GM23338 (cell line): Measurements from ENCODE around the gene GPC5. TPM values are rescaled to one million over a fixed set of nuclear protein-coding genes. Genes with fewer than 3 reads are reported as not detected.

Experiments used
- ATAC-seq: fragments of 200-7000 bp; cut with Tn5 transposase; 3 replicates; pipeline ENCODE4 v1.9.1; 2020
- DNase-seq: peaks from one replicate; pipeline ENCODE4 v3.0.0-alpha.2; 2015; ENCODE audit warnings: low spot score
- H2AFZ ChIP-seq: fragments of 200-600 bp; sonication (generic); 2 replicates; pipeline ENCODE4 v1.8.0; 2016; ENCODE audit warnings: antibody characterized with exemption, mild to moderate bottlenecking, moderate library complexity
- H3F3A ChIP-seq: fragments of 200-600 bp; sonication (generic); replicated peaks from 2 replicates; pipeline ENCODE4 v1.8.0; 2017; ENCODE audit warnings: antibody characterized with exemption, mixed run types, low read depth
- H3K27ac ChIP-seq: fragments of 200-600 bp; sonication (generic); 2 replicates; pipeline ENCODE4 v1.6.1; 2016; ENCODE audit warnings: low read depth
- H3K27me3 ChIP-seq: fragments of 200-600 bp; sonication (generic); 2 replicates; pipeline ENCODE4 v1.8.0; 2016; ENCODE audit warnings: mild to moderate bottlenecking, mixed run types, moderate library complexity; ENCODE audit not compliant: insufficient read depth
- H3K36me3 ChIP-seq: fragments of 200-600 bp; sonication (generic); 2 replicates; pipeline ENCODE4 v1.8.0; 2016; ENCODE audit warnings: mild to moderate bottlenecking; ENCODE audit not compliant: insufficient read depth
- H3K4me1 ChIP-seq: fragments of 200-600 bp; sonication (generic); 2 replicates; pipeline ENCODE4 v1.8.0; 2016; ENCODE audit warnings: mild to moderate bottlenecking, moderate library complexity; ENCODE audit not compliant: insufficient read depth
- H3K4me2 ChIP-seq: fragments of 200-600 bp; sonication (generic); 2 replicates; pipeline ENCODE4 v1.7.1; 2017; ENCODE audit warnings: mixed run types
- H3K4me3 ChIP-seq: fragments of 200-600 bp; sonication (generic); 2 replicates; pipeline ENCODE4 v1.6.1; 2016; ENCODE audit warnings: mixed run types
- H3K79me2 ChIP-seq: fragments of 200-600 bp; sonication (generic); replicated peaks from 2 replicates; pipeline ENCODE4 v1.8.0; 2017; ENCODE audit warnings: mild to moderate bottlenecking; ENCODE audit not compliant: insufficient read depth
- H3K9me2 ChIP-seq: fragments of 200-600 bp; sonication (generic); 2 replicates; pipeline ENCODE4 v1.8.0; 2017; ENCODE audit not compliant: insufficient read depth
- H4K20me1 ChIP-seq: fragments of 200-600 bp; sonication (generic); replicated peaks from 2 replicates; pipeline ENCODE4 v1.8.0; 2017; ENCODE audit warnings: mild to moderate bottlenecking; ENCODE audit not compliant: insufficient read depth
- H3K27ac Mint-ChIP-seq: 2 replicates; pipeline ENCODE4 v1.8.0; 2020; ENCODE audit warnings: inconsistent platforms, mild to moderate bottlenecking, moderate library complexity, mixed read lengths
- H3K27me3 Mint-ChIP-seq: 3 replicates; pipeline ENCODE4 v1.8.0; 2022; ENCODE audit warnings: low read depth, mild to moderate bottlenecking, moderate library complexity, mixed read lengths, inconsistent platforms; ENCODE audit not compliant: insufficient read depth, poor library complexity
- H3K36me3 Mint-ChIP-seq: 3 replicates; pipeline ENCODE4 v1.8.0; 2021; ENCODE audit warnings: low read depth, mild to moderate bottlenecking, inconsistent platforms, moderate library complexity, mixed read lengths
- H3K4me1 Mint-ChIP-seq: 3 replicates; pipeline ENCODE4 v1.8.0; 2020; ENCODE audit warnings: mild to moderate bottlenecking, inconsistent platforms, mixed read lengths
- H3K4me3 Mint-ChIP-seq: 3 replicates; pipeline ENCODE4 v1.8.0; 2021; ENCODE audit warnings: moderate library complexity, mild to moderate bottlenecking, inconsistent platforms, mixed read lengths
- H3K9me3 Mint-ChIP-seq: 3 replicates; pipeline ENCODE4 v1.8.0; 2020; ENCODE audit warnings: moderate library complexity, mild to moderate bottlenecking, inconsistent platforms, mixed read lengths
- CREB1 ChIP-seq: fragments of 250-450 bp; sonication (Bioruptor Pico); IDR thresholded peaks from 2 replicates; pipeline ENCODE4 v1.5.0; 2020; ENCODE audit warnings: low read depth, mild to moderate bottlenecking, moderate library complexity
- EZH2phosphoT487 ChIP-seq: fragments of 200-600 bp; sonication (generic); IDR thresholded peaks from one replicate; pipeline ENCODE4 v1.8.1; 2018; ENCODE audit warnings: antibody characterized with exemption; ENCODE audit not compliant: unreplicated experiment
- NANOG ChIP-seq: IDR thresholded peaks from 2 replicates; pipeline ENCODE4 v1.6.1; 2016; ENCODE audit warnings: antibody characterized with exemption, borderline replicate concordance
- REST ChIP-seq: IDR thresholded peaks from one replicate; pipeline ENCODE4 v1.6.1; 2018; ENCODE audit warnings: antibody characterized with exemption; ENCODE audit not compliant: unreplicated experiment
- ZNF114 ChIP-seq: fragments of 250-450 bp; sonication (Bioruptor Pico); IDR thresholded peaks from 2 replicates; pipeline ENCODE4 v1.5.0; 2020; ENCODE audit warnings: mild to moderate bottlenecking, moderate library complexity
- ZNF331 ChIP-seq: fragments of 250-450 bp; sonication (Bioruptor Pico); IDR thresholded peaks from 2 replicates; pipeline ENCODE4 v1.5.0; 2020; ENCODE audit warnings: low read depth, mild to moderate bottlenecking, moderate library complexity
- polyA plus RNA-seq: library from polyadenylated mRNA; unstranded; fragments of >200 nt; fragmentation: Nextera tagmentation; extraction: Ambion mirVana; gene quantifications from 2 replicates; pipeline ENCODE4 v1.2.1, GENCODE V29; 2016
- total RNA-seq: library from RNA; depleted of rRNA; stranded (reverse); fragments of >200 nt; shearing (Covaris generic); gene quantifications from 2 replicates; pipeline ENCODE4 v1.2.3, GENCODE V29; 2014

GPC5 gene
- total and polyA plus RNA-seq, 2 experiments from 2014 or later = 0.95 to 1.1 TPM

DNA sequence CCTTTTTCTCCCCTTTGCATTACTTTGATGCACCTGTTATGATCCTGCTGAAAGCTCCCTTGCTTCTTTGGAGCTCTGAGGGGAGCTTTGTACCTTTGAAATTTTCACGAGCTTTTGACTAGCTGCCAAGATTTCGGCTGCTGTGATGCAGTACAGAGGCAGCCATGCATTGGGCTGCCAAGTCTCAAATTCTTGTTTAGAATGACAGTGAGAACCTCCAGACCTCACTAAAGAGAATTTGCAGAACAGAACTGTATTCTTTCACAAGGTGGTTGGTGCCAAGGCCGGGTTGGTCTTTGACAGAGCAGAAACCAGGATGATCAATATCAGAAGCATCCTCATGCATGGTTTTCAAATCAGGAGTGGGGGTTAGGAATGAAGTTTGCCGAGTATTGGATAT lies 414.8 kb downstream of the GPC5 start (continued):
- no peak for TF ChIP-seq REST

GRCh38 chr13:91816263-91816807 lies 417.9 kb downstream of the GPC5 start:
- TF ChIP-seq EZH2phosphoT487 = no peak
- no peaks in the 10 kb centered on the region for H4K20me1 ChIP-seq
- H3K27me3 Mint-ChIP-seq = no peaks in the 10 kb centered on the region
- H2AFZ ChIP-seq = no peak overlapping the region
- H3K9me2 ChIP-seq = no peaks in the 10 kb centered on the region
- no peaks in the 10 kb centered on the region for H3K79me2 ChIP-seq
- H3K9me3 Mint-ChIP-seq = no peaks in the 10 kb centered on the region
- H3F3A ChIP-seq = no peaks in the 10 kb centered on the region
- H3K4me3 ChIP-seq = no peak overlapping the region
- no peaks in the 10 kb centered on the region for H3K36me3 Mint-ChIP-seq
- H3K4me1 ChIP-seq = peaks cover 27% of the 10 kb centered on the region
- no peak overlapping the region for H3K27ac Mint-ChIP-seq
- no peak for ATAC-seq
- no peak for DNase-seq
- no peaks in the 10 kb centered on the region for H3K27me3 ChIP-seq
- H3K27ac ChIP-seq = no peak overlapping the region
- no peak overlapping the region for H3K4me3 Mint-ChIP-seq
- H3K36me3 ChIP-seq = no peaks in the 10 kb centered on the region
- H3K4me1 Mint-ChIP-seq = peaks cover 29% of the 10 kb centered on the region
- H3K4me2 ChIP-seq = no peak overlapping the region

- H3K9me2 ChIP-seq = no peaks in the 10 kb centered on the region
Observed at GRCh38 chr13:91817250-91817649, 418.8 kb downstream of the GPC5 start.

More at GRCh38 chr13:91817250-91817649, 418.8 kb downstream of the GPC5 start:
- no peak overlapping the region for H3K4me3 ChIP-seq
- DNase-seq (no peak), ATAC-seq (no peak)
- Mint-ChIP-seq H3K27ac (no peak overlapping the region), H3K9me3 (no peaks in the 10 kb centered on the region), H3K4me1 (peaks cover 22% of the 10 kb centered on the region), H3K36me3 (no peaks in the 10 kb centered on the region), H3K4me3 (no peak overlapping the region), H3K27me3 (no peaks in the 10 kb centered on the region)
- H3K79me2 ChIP-seq = no peaks in the 10 kb centered on the region
- TF ChIP-seq REST = no peak
- no peak for TF ChIP-seq NANOG
- TF ChIP-seq ZNF114 (CRISPR knock-in tag) = no peak
- no peak for TF ChIP-seq CREB1 (CRISPR knock-in tag)
- no peak for TF ChIP-seq ZNF331 (CRISPR knock-in tag)
- H4K20me1 ChIP-seq = no peaks in the 10 kb centered on the region
- H3K27ac ChIP-seq = no peak overlapping the region
- H3K27me3 ChIP-seq = no peaks in the 10 kb centered on the region
- no peak overlapping the region for H3K4me2 ChIP-seq
- no peaks in the 10 kb centered on the region for H3K36me3 ChIP-seq
- no peak overlapping the region for H2AFZ ChIP-seq
- H3F3A ChIP-seq = no peaks in the 10 kb centered on the region
- peaks cover 22% of the 10 kb centered on the region for H3K4me1 ChIP-seq
